ENCODE data around the gene ANKRD2. TPM values are rescaled to one million over a fixed set of nuclear protein-coding genes. Genes with fewer than 3 reads are reported as not detected.
A peak's percentile ranks its signal among the peaks of the same experiment; 100 is the strongest.

ANKRD2 gene
- total and polyA plus RNA-seq, 7 donors = 254 to 5,473 (median 2,026) TPM

DNA sequence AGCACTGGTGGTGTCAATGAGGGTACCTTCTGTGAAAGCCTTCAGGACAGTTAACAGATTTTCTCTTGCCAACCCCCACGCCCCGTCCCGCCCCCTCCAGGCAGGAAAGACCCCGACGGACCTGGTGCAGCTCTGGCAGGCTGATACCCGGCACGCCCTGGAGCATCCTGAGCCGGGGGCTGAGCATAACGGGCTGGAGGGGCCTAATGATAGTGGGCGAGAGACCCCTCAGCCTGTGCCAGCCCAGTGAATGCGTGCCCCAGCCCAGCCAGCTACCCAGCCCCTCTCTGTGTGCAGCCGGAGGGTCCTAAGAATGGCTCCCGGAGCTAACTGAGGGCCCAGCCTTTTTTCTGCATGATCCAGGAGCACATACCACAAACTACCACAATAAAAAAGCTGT lies 10.9 kb downstream of the ANKRD2 start:
- H3K27ac ChIP-seq = peak overlapping the region; percentile 61
- peaks cover 24% of the 10 kb centered on the region for H3K4me1 ChIP-seq
- ATAC-seq = peak in 2 of 4 donors; percentile 0 to 1
- no peak overlapping the region for H3K4me3 ChIP-seq
- DNase-seq = peak in 1 of 2 donors; percentile 56
- H3K9me3 ChIP-seq = no peaks in the 10 kb centered on the region
- 82 to 85% (median 82%) methylated on average over 13 of the region's 13 CpGs for WGBS, 3 donors
- peaks cover 0 to 44% of the 10 kb centered on the region in 2 donors for H3K36me3 ChIP-seq (ENCODE audit: insufficient read depth in 1 of 2, low read depth in 1 of 2)
- TF ChIP-seq CTCF (IDR thresholded peaks at IDR 0.05) = no peak
- intact Hi-C loops (cut with DNase I) = no loop called here
- H3K27me3 ChIP-seq (ENCODE audit: insufficient read depth in 3 of 3, low read length in 2 of 3) = no peaks in the 10 kb centered on the region

DNA sequence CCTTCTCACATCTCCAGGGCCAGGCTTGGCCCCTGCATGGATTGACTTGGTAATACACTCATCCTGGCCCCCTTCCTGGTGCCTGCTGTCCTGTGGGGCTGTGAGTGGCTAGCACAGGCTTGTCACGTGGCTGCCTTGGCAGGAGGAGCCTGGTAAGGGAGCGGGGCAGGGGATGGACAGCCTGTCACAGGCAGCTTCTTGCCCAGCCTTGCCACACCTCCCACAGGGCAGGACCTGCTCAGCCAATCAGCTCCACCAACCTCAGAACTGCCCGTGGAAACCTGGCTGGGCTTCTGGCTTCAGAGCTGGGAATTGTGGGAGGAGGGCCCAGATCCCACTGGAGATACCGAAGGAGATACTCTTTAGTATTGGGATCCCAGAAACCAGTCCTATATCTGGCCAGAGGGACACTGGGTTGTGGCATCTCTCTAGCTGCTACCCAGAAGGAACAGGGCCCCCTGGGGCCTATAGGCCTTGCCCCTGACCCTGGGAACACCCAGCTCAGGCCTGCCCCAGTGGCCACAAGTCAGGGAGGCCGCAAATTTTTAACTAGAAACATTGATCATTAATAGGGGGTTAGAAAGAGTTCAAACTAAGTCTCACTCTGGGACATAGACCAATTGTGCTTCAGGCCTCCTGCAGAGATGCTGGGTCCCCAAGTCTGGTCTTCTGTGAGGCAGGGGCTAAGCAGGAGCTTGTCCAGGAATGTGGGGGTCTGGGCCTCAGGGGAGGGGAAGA lies 11.7 kb downstream of the ANKRD2 start, which contains the start of gene HOGA1:
Gene HOGA1 (plus strand): TSS at position 330 of the 738 bp plus-strand sequence. CDS start 315 bp downstream, at position 645.
- Histone ChIP-seq H3K9me3 (no peaks in the 10 kb centered on the region), H3K36me3 (ENCODE audit: insufficient read depth in 1 of 2, low read depth in 1 of 2) (peaks cover 0 to 36% of the 10 kb centered on the region in 2 donors), H3K27me3 (ENCODE audit: insufficient read depth in 3 of 3, low read length in 2 of 3) (no peaks in the 10 kb centered on the region), H3K4me3 (peak within 1 kb of the TSS; percentile 2), H3K4me1 (peaks cover 24% of the 10 kb centered on the region), H3K27ac (peak within 1 kb of the TSS; percentile 69)
- intact Hi-C loops (cut with DNase I) = no loop called here
- DNase-seq (peak; percentile 90 to 96), ATAC-seq (peak; percentile 75 to 96 (median 76))
- 23 to 37% (median 28%) methylated on average over 5 of the region's 5 CpGs for WGBS, 3 donors
- TF ChIP-seq CTCF (IDR thresholded peaks at IDR 0.05) = no peak

DNA sequence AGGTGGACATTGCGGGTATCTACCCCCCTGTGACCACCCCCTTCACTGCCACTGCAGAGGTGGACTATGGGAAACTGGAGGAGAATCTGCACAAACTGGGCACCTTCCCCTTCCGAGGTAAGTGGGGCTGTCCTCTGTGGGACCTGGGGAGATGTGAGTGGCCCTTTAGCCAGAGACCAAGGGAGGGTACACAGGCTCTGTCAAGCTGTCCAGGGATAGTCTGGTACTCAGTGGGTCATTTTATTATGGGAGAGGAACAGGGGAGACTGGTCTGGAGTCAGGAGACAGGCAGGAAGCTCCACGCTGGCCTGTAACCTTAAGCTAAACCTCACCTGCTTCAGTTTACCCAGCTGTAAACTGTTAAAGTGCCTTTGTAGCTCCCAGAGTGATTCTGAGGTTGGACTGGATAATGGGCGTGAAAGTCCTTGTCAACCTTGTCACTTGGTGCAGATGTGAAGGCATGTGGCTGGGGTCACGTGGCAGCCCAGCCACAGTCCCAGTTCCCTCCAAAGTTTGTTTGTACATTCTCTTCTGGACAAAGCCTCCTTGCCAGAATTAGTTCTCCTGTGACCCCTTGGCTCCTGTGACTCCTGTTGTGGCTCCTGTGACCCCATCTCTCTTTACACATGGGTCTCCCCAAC lies 12.3 kb downstream of the ANKRD2 start:
- ATAC-seq = peak; percentile 0 to 21 (median 10)
- Histone ChIP-seq H3K4me3 (no peak overlapping the region), H3K27ac (peak overlapping the region; percentile 69), H3K27me3 (ENCODE audit: insufficient read depth in 3 of 3, low read length in 2 of 3) (no peaks in the 10 kb centered on the region), H3K9me3 (no peaks in the 10 kb centered on the region), H3K4me1 (peaks cover 24% of the 10 kb centered on the region), H3K36me3 (ENCODE audit: insufficient read depth in 1 of 2, low read depth in 1 of 2) (peaks cover 0 to 29% of the 10 kb centered on the region in 2 donors)
- intact Hi-C loops (cut with DNase I) = no loop called here
- peak in 1 of 2 donors; percentile 57 for DNase-seq
- WGBS, 3 donors = 62 to 81% (median 69%) methylated on average over 5 of the region's 5 CpGs
- no peak for TF ChIP-seq CTCF (IDR thresholded peaks at IDR 0.05)

GRCh38 chr10:97585439-97585811 lies 12.8 kb downstream of the ANKRD2 start:
- Histone ChIP-seq H3K27ac (peak overlapping the region; percentile 69), H3K27me3 (ENCODE audit: insufficient read depth in 3 of 3, low read length in 2 of 3) (no peaks in the 10 kb centered on the region), H3K4me1 (peaks cover 24% of the 10 kb centered on the region), H3K9me3 (no peaks in the 10 kb centered on the region), H3K4me3 (no peak overlapping the region), H3K36me3 (ENCODE audit: insufficient read depth in 1 of 2, low read depth in 1 of 2) (peaks cover 0 to 24% of the 10 kb centered on the region in 2 donors)
- ATAC-seq (peak in 3 of 4 donors; percentile 4 to 11 (median 7)), DNase-seq (peak in 1 of 2 donors; percentile 48)
- WGBS, 3 donors = 78 to 82% (median 79%) methylated on average over 5 of the region's 5 CpGs
- no peak for TF ChIP-seq CTCF (IDR thresholded peaks at IDR 0.05)
- intact Hi-C loops (cut with DNase I) = no loop called here
